A549 (cell line): ENCODE results near the gene KRTAP10-8.

Source experiments
- CHD2 ChIP-seq: fragments of 150-350 bp; IDR thresholded peaks from 2 replicates; pipeline ENCODE4 v1.6.1; 2014; ENCODE audit warnings: low read length; ENCODE audit not compliant: partially characterized antibody
- EP300 ChIP-seq, 2 experiments: fragments of >200 bp; sonication (Bioruptor Twin); formaldehyde crosslinking; IDR thresholded peaks; 2 replicates in 1 of 2; 3 replicates in 1 of 2; pipeline ENCODE4 v1.6.1; 2016 to 2017
- ESRRA ChIP-seq: fragments of 150-350 bp; IDR thresholded peaks from 2 replicates; pipeline ENCODE4 v1.6.1; 2014; ENCODE audit warnings: mild to moderate bottlenecking, low read length, borderline replicate concordance
- MAFK ChIP-seq: fragments of 450-650 bp; IDR thresholded peaks from 2 replicates; pipeline ENCODE4 v1.6.1; 2014; ENCODE audit not compliant: partially characterized antibody
- POLR2A ChIP-seq: IDR thresholded peaks from 2 replicates; pipeline ENCODE4 v1.6.1; 2012; ENCODE audit warnings: mild to moderate bottlenecking, low read length
- RAD21 ChIP-seq, 2 experiments: fragments of >200 bp in 1 of 2; sonication (Bioruptor Twin) in 1 of 2; formaldehyde crosslinking in 1 of 2; IDR thresholded peaks in 1 of 2; conservative IDR thresholded peaks in 1 of 2; 2 replicates in 1 of 2; 3 replicates in 1 of 2; pipeline ENCODE4 v1.6.1; 2012 to 2018; ENCODE audit warnings: inconsistent platforms in 1 of 2
- RNF2 ChIP-seq: fragments of 200-600 bp; sonication (generic); IDR thresholded peaks from 2 replicates; pipeline ENCODE4 v1.6.1; 2016; ENCODE audit warnings: low read depth, mild to moderate bottlenecking, antibody characterized with exemption, moderate library complexity, borderline replicate concordance
- SMC3 ChIP-seq: fragments of >200 bp; sonication (Bioruptor Twin); formaldehyde crosslinking; IDR thresholded peaks from 3 replicates; pipeline ENCODE4 v1.6.1; 2018; ENCODE audit warnings: inconsistent platforms
- ZC3H11A ChIP-seq: fragments of 450-650 bp; IDR thresholded peaks from 2 replicates; pipeline ENCODE4 v1.6.1; 2014; ENCODE audit warnings: antibody characterized with exemption, mild to moderate bottlenecking
- TF ChIP-seq, protein P1 (sequence below): fragments of >200 bp; sonication (Bioruptor Twin); formaldehyde crosslinking; IDR thresholded peaks from 3 replicates; pipeline ENCODE4 v1.5.1; 2016
- TF ChIP-seq, protein P2 (sequence below): IDR thresholded peaks from 2 replicates; pipeline ENCODE4 v1.6.1; 2012; ENCODE audit warnings: low read depth, borderline replicate concordance

DNA sequence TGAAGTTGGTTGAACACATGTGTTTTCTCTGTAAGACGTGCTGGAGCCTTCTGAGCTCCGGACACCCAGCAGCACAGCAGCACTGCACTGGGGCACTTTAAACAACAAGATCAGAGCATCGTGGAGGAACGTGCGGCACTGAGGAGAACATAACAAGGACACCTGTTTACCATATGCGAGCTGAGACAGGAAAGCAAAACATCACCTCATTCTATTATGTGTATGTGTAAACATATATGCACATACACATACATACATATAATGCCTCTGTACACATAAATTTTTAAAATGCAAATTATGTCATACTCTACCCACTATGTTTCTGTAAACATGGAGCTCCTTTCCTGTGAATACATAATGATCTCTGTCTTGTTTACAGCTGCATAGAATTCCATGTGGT, 16.4 kb upstream of the KRTAP10-8 start:
- TF ChIP-seq RAD21 (conservative IDR thresholded peaks at IDR 0.05 in 1 of 2, IDR thresholded peaks at IDR 0.05 in 1 of 2) (no peak), ZC3H11A (no peak), RNF2 (no peak), CHD2 (no peak), MAFK (no peak), POLR2A (no peak), EP300 (IDR thresholded peaks at IDR 0.05) (no peak), ESRRA (no peak), SMC3 (no peak)
- TF ChIP-seq, protein P1, sequence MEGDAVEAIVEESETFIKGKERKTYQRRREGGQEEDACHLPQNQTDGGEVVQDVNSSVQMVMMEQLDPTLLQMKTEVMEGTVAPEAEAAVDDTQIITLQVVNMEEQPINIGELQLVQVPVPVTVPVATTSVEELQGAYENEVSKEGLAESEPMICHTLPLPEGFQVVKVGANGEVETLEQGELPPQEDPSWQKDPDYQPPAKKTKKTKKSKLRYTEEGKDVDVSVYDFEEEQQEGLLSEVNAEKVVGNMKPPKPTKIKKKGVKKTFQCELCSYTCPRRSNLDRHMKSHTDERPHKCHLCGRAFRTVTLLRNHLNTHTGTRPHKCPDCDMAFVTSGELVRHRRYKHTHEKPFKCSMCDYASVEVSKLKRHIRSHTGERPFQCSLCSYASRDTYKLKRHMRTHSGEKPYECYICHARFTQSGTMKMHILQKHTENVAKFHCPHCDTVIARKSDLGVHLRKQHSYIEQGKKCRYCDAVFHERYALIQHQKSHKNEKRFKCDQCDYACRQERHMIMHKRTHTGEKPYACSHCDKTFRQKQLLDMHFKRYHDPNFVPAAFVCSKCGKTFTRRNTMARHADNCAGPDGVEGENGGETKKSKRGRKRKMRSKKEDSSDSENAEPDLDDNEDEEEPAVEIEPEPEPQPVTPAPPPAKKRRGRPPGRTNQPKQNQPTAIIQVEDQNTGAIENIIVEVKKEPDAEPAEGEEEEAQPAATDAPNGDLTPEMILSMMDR = no peak
- TF ChIP-seq, protein P2, sequence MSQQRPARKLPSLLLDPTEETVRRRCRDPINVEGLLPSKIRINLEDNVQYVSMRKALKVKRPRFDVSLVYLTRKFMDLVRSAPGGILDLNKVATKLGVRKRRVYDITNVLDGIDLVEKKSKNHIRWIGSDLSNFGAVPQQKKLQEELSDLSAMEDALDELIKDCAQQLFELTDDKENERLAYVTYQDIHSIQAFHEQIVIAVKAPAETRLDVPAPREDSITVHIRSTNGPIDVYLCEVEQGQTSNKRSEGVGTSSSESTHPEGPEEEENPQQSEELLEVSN = no peak
